Kidney (tissue), 14 donors: ENCODE measurements around the gene DDAH2. TPM values are rescaled to one million over a fixed set of nuclear protein-coding genes. Genes with fewer than 3 reads are reported as not detected.

ENCODE experiments used
- DNase-seq, 5 donors: peaks; one replicate each; pipeline ENCODE4 v3.0.0-alpha.2; 2013 to 2020
- FAIRE-seq: peaks from 2 replicates; lab custom pipeline; 2012; peaks lifted over from hg19 to GRCh38; lab: Jason Lieb, UNC
- H3K27ac ChIP-seq, 2 donors: one replicate each; pipeline ENCODE4 v1.7.0; 2013; ENCODE audit warnings: low read depth in 2 of 2, low read length in 2 of 2, inconsistent platforms in 1 of 2
- H3K27me3 ChIP-seq: one replicate; pipeline ENCODE4 v1.7.1; 2013; ENCODE audit warnings: low read length, inconsistent platforms; ENCODE audit not compliant: control insufficient read depth, insufficient read depth
- H3K36me3 ChIP-seq, 3 donors: one replicate each; pipeline versions ENCODE4 v1.7.0 to v1.7.1; 2013; ENCODE audit warnings: low read length in 3 of 3, control low read depth in 1 of 3, inconsistent platforms in 1 of 3; ENCODE audit not compliant: insufficient read depth in 3 of 3, control insufficient read depth in 2 of 3
- H3K4me1 ChIP-seq, 3 donors: one replicate each; pipeline versions ENCODE4 v1.7.0 to v1.7.1; 2013; ENCODE audit warnings: low read length in 3 of 3, inconsistent platforms in 1 of 3, low read depth in 1 of 3; ENCODE audit not compliant: control insufficient read depth in 2 of 3, insufficient read depth in 2 of 3
- H3K4me3 ChIP-seq, 3 donors: one replicate each; pipeline versions ENCODE4 v1.7.0 to v1.8.1; 2013; ENCODE audit warnings: low read length in 3 of 3, control low read depth in 1 of 3, inconsistent platforms in 1 of 3
- H3K9ac ChIP-seq, 3 donors: one replicate each; pipeline versions ENCODE4 v1.7.0 to v1.7.1; 2013; ENCODE audit warnings: low read length in 3 of 3, control low read depth in 1 of 3, inconsistent platforms in 1 of 3
- H3K9me3 ChIP-seq, 3 donors: one replicate each; pipeline versions ENCODE4 v1.7.0 to v1.7.1; 2013; ENCODE audit warnings: low read length in 3 of 3, control low read depth in 1 of 3, inconsistent platforms in 1 of 3; ENCODE audit not compliant: control insufficient read depth in 2 of 3, insufficient read depth in 1 of 3
- CTCF ChIP-seq: IDR thresholded peaks from 3 replicates; pipeline ENCODE4 v1.5.1; 2012; ENCODE audit warnings: mild to moderate bottlenecking, moderate library complexity, borderline replicate concordance; ENCODE audit not compliant: insufficient read depth; ENCODE audit errors: extremely low read depth
- intact Hi-C: fragments of 100-400 bp; cut with DNase I; formaldehyde crosslinking; loops from one replicate; pipeline ENCODE4 v1.11.1; 2022
- polyA plus RNA-seq: library from polyadenylated mRNA; stranded (reverse); fragments of 350-450 nt; fragmentation: Illumina TruSeq; extraction: RNeasy Lipid Tissue Mini Kit (QIAGEN cat#74804); gene quantifications from one replicate; pipeline ENCODE4 v1.2.3, GENCODE V29; 2014; ENCODE audit warnings: low read depth, low replicate concordance; ENCODE audit not compliant: insufficient read depth
- total RNA-seq: library from RNA; stranded (reverse); fragmentation: NEBNext Ultra II Directional; extraction: Animal tissue kit (Norgen Biotek cat#: 25700); gene quantifications from one replicate; pipeline ENCODE4 v1.2.1, GENCODE V29; 2021
- donor health status: control.
- donor health status: control.
- donor health status: control.
- donor health status: control.
- donor health status: control.
- donor health status: DM: yes; HTN: yes; CAD: no.
- donor health status: Normal renal cell carcinoma (clear cell type).

The DDAH2 gene
- total and polyA plus RNA-seq, 2 donors from 2014 or later = 98.9 to 147 TPM

- no peak overlapping the region for H3K9ac ChIP-seq
- FAIRE-seq (no peak), DNase-seq (no peak)
- H3K4me1 ChIP-seq = peaks cover 0 to 11% (median 0%) of the 10 kb centered on the region in 3 donors
- H3K9me3 ChIP-seq = no peaks in the 10 kb centered on the region
- TF ChIP-seq CTCF = no peak
- no peaks in the 10 kb centered on the region for H3K36me3 ChIP-seq
- intact Hi-C loops = no loop called here
- no peak overlapping the region for H3K27ac ChIP-seq
- no peak overlapping the region for H3K4me3 ChIP-seq
- H3K27me3 ChIP-seq = no peaks in the 10 kb centered on the region
Measured at GRCh38 chr6:31770860-31771259, 41.8 kb upstream of the DDAH2 start.

- FAIRE-seq (no peak), DNase-seq (peak in 2 of 5 donors; percentile 22 to 28)
- Histone ChIP-seq H3K36me3 (no peaks in the 10 kb centered on the region), H3K4me3 (no peak overlapping the region), H3K9ac (no peak overlapping the region), H3K4me1 (peaks cover 0 to 6% (median 0%) of the 10 kb centered on the region in 3 donors), H3K27me3 (no peaks in the 10 kb centered on the region), H3K27ac (no peak overlapping the region), H3K9me3 (no peaks in the 10 kb centered on the region)
- TF ChIP-seq CTCF = peak; percentile 59
- intact Hi-C loops = no loop called here
Measured at GRCh38 chr6:31769684-31770371, 40.7 kb upstream of the DDAH2 start.

GRCh38 chr6:31768363-31769257 is 39.5 kb upstream of the DDAH2 start:
- FAIRE-seq (no peak), DNase-seq (peak in 1 of 5 donors; percentile 41)
- Histone ChIP-seq H3K4me3 (no peak overlapping the region), H3K4me1 (peaks cover 0 to 6% (median 0%) of the 10 kb centered on the region in 3 donors), H3K36me3 (no peaks in the 10 kb centered on the region), H3K9me3 (no peaks in the 10 kb centered on the region), H3K9ac (no peak overlapping the region), H3K27ac (no peak overlapping the region), H3K27me3 (no peaks in the 10 kb centered on the region)
- intact Hi-C loops = no loop called here
- TF ChIP-seq CTCF = no peak
